GM12872 (cell line): ENCODE measurements around the gene RASGRP4.

ENCODE experiments used
- TF ChIP-seq, protein P1 (sequence below): IDR thresholded peaks from 3 replicates; pipeline ENCODE4 v1.5.1; 2011; ENCODE audit warnings: low read depth, mild to moderate bottlenecking, low read length, moderate library complexity; ENCODE audit not compliant: insufficient read depth

Gene RASGRP4

DNA sequence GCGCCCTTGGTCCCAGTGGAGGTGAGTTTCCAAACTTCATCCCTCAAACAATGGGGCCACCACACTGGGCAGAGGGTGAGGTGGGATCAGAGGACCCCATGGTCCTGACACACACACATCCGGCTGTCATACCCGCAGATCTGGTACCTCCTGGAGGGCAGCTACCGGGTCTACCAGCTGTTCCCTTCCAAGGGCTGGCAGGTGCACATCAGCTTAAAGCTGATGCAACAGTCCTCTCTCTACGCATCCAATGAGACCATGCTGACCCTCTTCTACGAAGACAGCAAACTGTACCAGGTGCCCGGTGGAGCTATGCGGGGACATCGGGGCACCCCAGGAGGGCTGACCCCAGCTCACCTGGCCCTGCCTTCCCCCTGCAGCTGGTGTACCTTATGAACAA is 65.7 kb downstream of the RASGRP4 start:
- TF ChIP-seq, protein P1, sequence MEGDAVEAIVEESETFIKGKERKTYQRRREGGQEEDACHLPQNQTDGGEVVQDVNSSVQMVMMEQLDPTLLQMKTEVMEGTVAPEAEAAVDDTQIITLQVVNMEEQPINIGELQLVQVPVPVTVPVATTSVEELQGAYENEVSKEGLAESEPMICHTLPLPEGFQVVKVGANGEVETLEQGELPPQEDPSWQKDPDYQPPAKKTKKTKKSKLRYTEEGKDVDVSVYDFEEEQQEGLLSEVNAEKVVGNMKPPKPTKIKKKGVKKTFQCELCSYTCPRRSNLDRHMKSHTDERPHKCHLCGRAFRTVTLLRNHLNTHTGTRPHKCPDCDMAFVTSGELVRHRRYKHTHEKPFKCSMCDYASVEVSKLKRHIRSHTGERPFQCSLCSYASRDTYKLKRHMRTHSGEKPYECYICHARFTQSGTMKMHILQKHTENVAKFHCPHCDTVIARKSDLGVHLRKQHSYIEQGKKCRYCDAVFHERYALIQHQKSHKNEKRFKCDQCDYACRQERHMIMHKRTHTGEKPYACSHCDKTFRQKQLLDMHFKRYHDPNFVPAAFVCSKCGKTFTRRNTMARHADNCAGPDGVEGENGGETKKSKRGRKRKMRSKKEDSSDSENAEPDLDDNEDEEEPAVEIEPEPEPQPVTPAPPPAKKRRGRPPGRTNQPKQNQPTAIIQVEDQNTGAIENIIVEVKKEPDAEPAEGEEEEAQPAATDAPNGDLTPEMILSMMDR = no peak

DNA sequence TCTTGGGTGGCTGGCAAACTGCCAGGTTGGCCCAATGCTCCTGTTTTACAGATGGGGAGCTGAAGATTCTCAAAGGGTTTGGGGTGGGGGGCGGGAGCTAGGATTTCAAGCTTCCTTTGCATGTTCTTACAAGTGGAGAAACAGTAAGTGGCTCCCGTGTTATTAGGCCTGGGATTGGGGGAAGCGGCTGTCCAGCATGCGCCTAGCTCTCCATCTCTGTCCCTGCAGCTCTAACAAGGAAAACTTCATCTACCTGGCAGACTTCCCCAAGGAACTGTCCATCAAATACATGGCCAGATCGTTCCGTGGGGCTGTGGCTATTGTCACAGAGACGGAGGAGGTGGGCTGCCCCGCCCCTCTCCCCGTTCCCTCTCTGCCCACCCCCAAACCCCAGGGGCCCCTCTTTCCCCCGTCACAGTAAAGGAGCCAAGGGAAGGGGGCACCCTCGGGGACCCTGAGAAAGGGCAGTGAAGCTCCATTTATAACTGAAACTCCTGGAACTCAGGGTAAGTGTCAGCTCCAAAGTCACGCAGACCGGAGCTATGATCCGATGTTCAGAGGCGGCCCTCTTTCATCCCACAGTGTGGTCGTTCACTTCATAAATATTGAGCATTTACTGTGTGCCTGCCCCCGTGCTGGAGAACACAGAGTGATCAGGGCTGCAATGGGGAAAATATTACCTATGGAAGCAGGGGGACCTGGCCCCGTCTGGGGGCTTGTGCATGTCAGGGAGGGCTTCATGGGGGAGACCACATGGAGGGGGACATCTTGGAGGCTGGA is 66.6 kb downstream of the RASGRP4 start:
- TF ChIP-seq, protein P1 = no peak
